ENCODE data around the gene THEM5.
A peak's percentile ranks its signal among the peaks of the same experiment; 100 is the strongest.

The THEM5 gene

DNA sequence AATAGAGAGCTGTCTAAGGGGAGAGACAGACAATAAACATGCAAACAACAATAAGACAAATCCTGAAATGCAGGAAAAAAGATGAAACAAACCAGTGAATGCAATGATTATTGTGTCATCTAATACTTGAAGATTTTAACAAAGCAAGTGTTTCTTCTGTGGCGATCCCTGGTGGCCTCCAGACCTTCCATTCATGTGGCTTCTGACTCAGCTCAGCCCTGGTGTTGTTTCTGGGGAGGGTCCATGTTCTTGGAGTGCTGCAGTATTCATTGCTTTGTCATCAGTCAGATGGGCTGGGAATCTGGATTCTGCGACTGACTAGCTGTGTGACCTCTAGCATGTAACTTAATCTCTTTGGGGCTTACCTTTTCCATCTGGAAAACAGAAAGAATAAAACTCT lies 12.4 kb downstream of the THEM5 start:
- Histone ChIP-seq H3K9ac (ENCODE audit: low read depth in 1 of 2, low read length in 2 of 2) (no peak overlapping the region), H3K27ac (ENCODE audit: low read depth, low read length) (no peak overlapping the region), H3K4me3 (ENCODE audit: low read depth in 1 of 2, low read length in 2 of 2) (no peak overlapping the region), H3K4me1 (ENCODE audit: control insufficient read depth in 1 of 2, insufficient read depth in 2 of 2, low read length in 2 of 2) (peaks cover 30 to 31% of the 10 kb centered on the region in 2 donors), H3K9me3 (ENCODE audit: control insufficient read depth in 1 of 2, low read length in 2 of 2) (no peaks in the 10 kb centered on the region), H3K27me3 (ENCODE audit: control insufficient read depth in 1 of 2, insufficient read depth in 2 of 2, low read length in 2 of 2) (no peaks in the 10 kb centered on the region), H3K36me3 (ENCODE audit: control insufficient read depth in 1 of 2, insufficient read depth in 2 of 2, low read length in 2 of 2) (no peaks in the 10 kb centered on the region)

DNA sequence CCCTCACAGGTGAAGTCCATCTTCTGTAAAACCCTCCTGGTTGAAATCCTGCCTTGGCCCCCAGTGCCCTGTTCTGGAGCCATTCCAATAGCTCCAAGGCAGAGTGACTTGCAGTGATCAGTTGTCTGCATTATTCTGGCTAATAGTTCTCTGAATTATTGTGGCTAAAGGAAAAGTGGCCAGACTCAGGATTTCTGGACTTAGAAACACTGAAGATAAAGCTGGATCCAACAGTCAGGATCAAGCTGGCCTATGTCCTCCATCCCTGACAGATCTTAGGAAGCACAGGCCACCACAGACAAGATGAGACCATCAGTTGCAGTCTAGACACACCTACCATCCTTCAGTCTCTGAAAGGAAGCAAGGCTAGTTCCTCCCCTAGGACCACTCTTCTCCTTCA lies 13.1 kb downstream of the THEM5 start:
- Histone ChIP-seq H3K27ac (ENCODE audit: low read depth, low read length) (peak overlapping the region; percentile 86), H3K9ac (ENCODE audit: low read depth in 1 of 2, low read length in 2 of 2) (peak overlapping the region; percentile 75 to 89), H3K27me3 (ENCODE audit: control insufficient read depth in 1 of 2, insufficient read depth in 2 of 2, low read length in 2 of 2) (no peaks in the 10 kb centered on the region)

DNA sequence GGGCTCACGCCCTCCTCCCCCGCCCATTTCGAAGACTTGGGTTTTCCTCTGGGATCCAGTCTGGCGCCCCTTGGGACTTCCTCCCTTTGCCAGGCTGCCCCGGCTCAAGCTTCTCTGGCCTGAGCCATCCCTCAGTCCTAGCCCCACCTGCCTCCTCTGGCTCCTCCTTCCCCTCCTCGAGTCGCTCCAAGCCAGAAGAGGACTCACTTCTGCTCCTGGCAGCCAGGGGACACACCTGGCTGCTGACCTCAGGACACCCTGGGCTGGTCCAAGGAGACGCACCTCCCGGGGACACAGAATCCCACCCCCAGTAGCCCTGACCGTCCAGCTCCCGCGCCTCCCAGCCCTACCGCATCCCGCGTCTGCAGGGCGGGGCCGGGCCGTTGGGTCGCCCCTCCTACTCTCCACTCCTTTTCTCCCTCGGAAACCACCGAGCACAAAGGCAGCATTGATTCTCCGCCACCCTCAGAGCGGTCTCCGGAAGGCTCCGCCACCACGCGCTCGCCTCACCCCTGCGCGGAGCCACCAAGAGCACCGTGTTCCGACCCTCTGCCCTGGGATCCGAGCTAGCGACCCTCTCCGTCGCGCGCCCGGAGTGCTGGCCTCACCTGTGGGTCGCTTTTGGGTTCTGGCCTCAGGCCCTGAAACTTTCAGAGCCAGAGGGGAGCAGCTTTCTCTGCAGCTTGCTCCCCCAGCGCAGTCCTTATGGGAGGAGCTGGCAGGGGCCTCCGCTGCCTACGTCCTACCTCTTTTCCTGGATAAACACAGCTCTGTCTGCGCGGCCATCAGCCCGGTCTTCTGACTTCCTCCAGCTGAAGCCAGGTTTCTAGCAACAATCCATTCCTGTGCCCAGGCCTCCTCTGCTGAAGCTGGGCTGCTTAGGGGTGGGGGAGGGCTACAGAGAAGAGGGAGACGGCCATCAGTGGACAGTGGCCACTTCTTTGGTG lies 13.8 kb downstream of the THEM5 start, which contains the start of gene C2CD4D:
Gene C2CD4D (minus strand): TSS at position 364 of the 947 bp plus-strand sequence. CDS start 831 bp downstream, outside the sequence.
- H3K4me3 ChIP-seq (ENCODE audit: low read depth in 1 of 2, low read length in 2 of 2), result peak within 1 kb of the TSS; percentile 63 to 79
- H3K4me1 ChIP-seq (ENCODE audit: control insufficient read depth in 1 of 2, insufficient read depth in 2 of 2, low read length in 2 of 2), result peaks cover 36 to 40% of the 10 kb centered on the region in 2 donors
- no peaks in the 10 kb centered on the region for H3K9me3 ChIP-seq (ENCODE audit: control insufficient read depth in 1 of 2, low read length in 2 of 2)
- peak within 1 kb of the TSS; percentile 86 for H3K27ac ChIP-seq (ENCODE audit: low read depth, low read length)
- H3K9ac ChIP-seq (ENCODE audit: low read depth in 1 of 2, low read length in 2 of 2), result peak within 1 kb of the TSS; percentile 75 to 89
- H3K27me3 ChIP-seq (ENCODE audit: control insufficient read depth in 1 of 2, insufficient read depth in 2 of 2, low read length in 2 of 2), result no peaks in the 10 kb centered on the region
- H3K36me3 ChIP-seq (ENCODE audit: control insufficient read depth in 1 of 2, insufficient read depth in 2 of 2, low read length in 2 of 2), result no peaks in the 10 kb centered on the region

More for the DNA sequence above, 13.1 kb downstream of the THEM5 start:
- peak overlapping the region; percentile 63 to 79 for H3K4me3 ChIP-seq (ENCODE audit: low read depth in 1 of 2, low read length in 2 of 2)
- no peaks in the 10 kb centered on the region for H3K36me3 ChIP-seq (ENCODE audit: control insufficient read depth in 1 of 2, insufficient read depth in 2 of 2, low read length in 2 of 2)
- peaks cover 36% of the 10 kb centered on the region in 2 donors for H3K4me1 ChIP-seq (ENCODE audit: control insufficient read depth in 1 of 2, insufficient read depth in 2 of 2, low read length in 2 of 2)
- no peaks in the 10 kb centered on the region for H3K9me3 ChIP-seq (ENCODE audit: control insufficient read depth in 1 of 2, low read length in 2 of 2)

DNA sequence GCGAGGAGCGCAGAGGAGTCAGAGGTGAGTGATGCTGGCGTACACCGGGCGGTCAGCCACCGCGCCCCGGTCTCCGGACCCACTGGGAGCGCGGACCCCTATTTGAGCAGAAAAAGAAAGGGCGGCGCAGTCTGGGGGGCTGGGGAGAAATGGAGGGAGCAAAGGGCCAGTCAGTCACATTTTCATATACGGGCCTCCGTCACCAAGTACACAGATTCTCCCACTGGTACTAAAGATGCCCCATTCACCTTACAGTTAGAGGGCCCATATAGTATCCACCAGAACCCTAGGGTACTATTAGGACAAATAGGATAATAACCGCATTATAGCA lies 14.5 kb downstream of the THEM5 start:
- Histone ChIP-seq H3K27me3 (ENCODE audit: control insufficient read depth in 1 of 2, insufficient read depth in 2 of 2, low read length in 2 of 2) (no peaks in the 10 kb centered on the region), H3K4me3 (ENCODE audit: low read depth in 1 of 2, low read length in 2 of 2) (peak overlapping the region; percentile 63 to 79), H3K9ac (ENCODE audit: low read depth in 1 of 2, low read length in 2 of 2) (peak overlapping the region; percentile 75 to 89), H3K9me3 (ENCODE audit: control insufficient read depth in 1 of 2, low read length in 2 of 2) (no peaks in the 10 kb centered on the region), H3K4me1 (ENCODE audit: control insufficient read depth in 1 of 2, insufficient read depth in 2 of 2, low read length in 2 of 2) (peaks cover 43 to 47% of the 10 kb centered on the region in 2 donors), H3K27ac (ENCODE audit: low read depth, low read length) (peak overlapping the region; percentile 59), H3K36me3 (ENCODE audit: control insufficient read depth in 1 of 2, insufficient read depth in 2 of 2, low read length in 2 of 2) (no peaks in the 10 kb centered on the region)

DNA sequence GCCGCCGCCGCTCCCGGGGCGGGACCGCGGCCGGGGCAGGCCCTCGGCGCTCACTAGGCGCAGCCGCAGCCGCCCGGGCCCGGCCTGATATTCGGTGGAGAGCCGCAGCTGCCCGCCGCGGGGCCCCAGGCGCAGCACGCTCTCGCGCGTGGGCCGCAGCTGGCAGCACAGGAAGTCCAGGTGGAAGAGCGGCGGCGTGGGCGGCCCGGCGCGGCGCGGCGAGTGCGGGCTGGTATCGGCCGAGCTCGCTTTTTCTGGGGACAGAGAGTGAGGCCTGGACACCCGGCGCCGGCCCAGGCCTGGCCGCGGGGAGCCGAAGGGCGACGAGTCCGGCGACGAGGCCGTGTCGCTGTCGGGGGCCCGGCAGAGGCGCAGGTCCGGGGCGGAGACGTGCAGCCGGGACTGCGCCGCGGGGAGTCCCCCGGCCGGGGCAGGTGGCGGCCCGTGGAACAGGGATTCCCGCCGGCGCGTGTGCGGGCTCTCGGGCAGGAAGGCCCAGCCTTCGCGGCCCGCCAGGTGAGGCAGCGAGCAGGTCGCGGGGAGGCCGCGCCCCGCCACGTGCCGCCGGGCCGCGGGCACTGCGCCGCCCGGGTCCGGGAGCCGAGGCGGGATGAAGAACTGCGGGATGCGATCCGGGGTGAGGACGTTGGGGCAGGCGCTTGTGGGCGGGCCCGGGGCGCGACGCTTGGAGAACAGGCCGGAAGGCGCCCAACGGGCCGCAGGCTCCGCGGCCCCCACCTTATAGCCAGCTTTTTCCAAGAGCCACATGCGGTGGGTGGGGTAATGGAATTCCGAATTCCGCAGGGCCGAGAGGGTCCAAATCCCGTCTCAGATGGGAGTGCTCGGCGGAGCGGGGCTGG lies 15.1 kb downstream of the THEM5 start:
- peaks cover 49 to 52% of the 10 kb centered on the region in 2 donors for H3K4me1 ChIP-seq (ENCODE audit: control insufficient read depth in 1 of 2, insufficient read depth in 2 of 2, low read length in 2 of 2)
- H3K9ac ChIP-seq (ENCODE audit: low read depth in 1 of 2, low read length in 2 of 2), result no peak overlapping the region
- H3K36me3 ChIP-seq (ENCODE audit: control insufficient read depth in 1 of 2, insufficient read depth in 2 of 2, low read length in 2 of 2), result no peaks in the 10 kb centered on the region
- peak overlapping the region; percentile 63 to 79 for H3K4me3 ChIP-seq (ENCODE audit: low read depth in 1 of 2, low read length in 2 of 2)
- no peaks in the 10 kb centered on the region for H3K9me3 ChIP-seq (ENCODE audit: control insufficient read depth in 1 of 2, low read length in 2 of 2)
- no peak overlapping the region for H3K27ac ChIP-seq (ENCODE audit: low read depth, low read length)
- no peaks in the 10 kb centered on the region for H3K27me3 ChIP-seq (ENCODE audit: control insufficient read depth in 1 of 2, insufficient read depth in 2 of 2, low read length in 2 of 2)

DNA sequence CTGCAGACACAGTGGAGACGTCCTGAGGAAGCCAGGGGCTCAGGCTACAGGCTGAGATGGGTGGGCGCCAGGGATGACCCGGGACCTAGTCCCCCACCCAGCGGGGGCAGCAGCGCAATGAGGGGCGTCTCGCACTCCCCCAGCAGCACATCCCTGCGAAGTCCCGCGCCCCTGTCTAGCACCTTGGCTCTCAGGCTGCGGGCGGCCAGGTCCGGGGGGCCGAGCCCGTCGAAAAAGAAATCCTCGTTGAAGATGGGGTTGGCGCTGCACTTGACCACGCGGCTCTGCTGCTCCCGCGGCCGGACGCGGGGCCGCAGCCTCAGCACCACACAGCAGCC lies 15.7 kb downstream of the THEM5 start:
- Histone ChIP-seq H3K27ac (ENCODE audit: low read depth, low read length) (no peak overlapping the region), H3K36me3 (ENCODE audit: control insufficient read depth in 1 of 2, insufficient read depth in 2 of 2, low read length in 2 of 2) (no peaks in the 10 kb centered on the region), H3K9ac (ENCODE audit: low read depth in 1 of 2, low read length in 2 of 2) (no peak overlapping the region), H3K4me3 (ENCODE audit: low read depth in 1 of 2, low read length in 2 of 2) (no peak overlapping the region), H3K9me3 (ENCODE audit: control insufficient read depth in 1 of 2, low read length in 2 of 2) (no peaks in the 10 kb centered on the region), H3K27me3 (ENCODE audit: control insufficient read depth in 1 of 2, insufficient read depth in 2 of 2, low read length in 2 of 2) (no peaks in the 10 kb centered on the region), H3K4me1 (ENCODE audit: control insufficient read depth in 1 of 2, insufficient read depth in 2 of 2, low read length in 2 of 2) (peaks cover 54 to 56% of the 10 kb centered on the region in 2 donors)

DNA sequence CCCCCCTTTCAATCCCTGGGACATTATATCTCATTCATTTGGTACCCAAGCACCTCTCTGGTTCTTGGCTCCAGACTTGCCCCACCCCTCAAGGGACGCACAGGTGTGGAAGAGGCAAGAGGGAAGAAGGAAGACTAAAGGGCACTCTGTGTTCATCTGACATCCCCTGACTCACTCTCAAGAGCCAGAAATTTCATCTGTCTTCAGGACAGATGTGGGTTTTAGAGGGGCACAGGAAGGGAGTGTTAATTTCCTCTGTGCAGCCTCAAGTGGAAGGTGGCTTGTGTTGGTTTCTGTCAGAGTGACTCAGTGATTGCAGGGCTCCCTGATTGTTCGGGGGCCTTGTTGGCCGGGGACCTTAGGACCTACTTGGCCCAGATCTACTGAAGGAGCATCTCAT lies 16.3 kb downstream of the THEM5 start:
- Histone ChIP-seq H3K4me3 (ENCODE audit: low read depth in 1 of 2, low read length in 2 of 2) (no peak overlapping the region), H3K4me1 (ENCODE audit: control insufficient read depth in 1 of 2, insufficient read depth in 2 of 2, low read length in 2 of 2) (peaks cover 59 to 63% of the 10 kb centered on the region in 2 donors), H3K27ac (ENCODE audit: low read depth, low read length) (peak overlapping the region; percentile 48), H3K9ac (ENCODE audit: low read depth in 1 of 2, low read length in 2 of 2) (peak overlapping the region in 1 of 2 donors; percentile 18), H3K27me3 (ENCODE audit: control insufficient read depth in 1 of 2, insufficient read depth in 2 of 2, low read length in 2 of 2) (no peaks in the 10 kb centered on the region), H3K36me3 (ENCODE audit: control insufficient read depth in 1 of 2, insufficient read depth in 2 of 2, low read length in 2 of 2) (no peaks in the 10 kb centered on the region), H3K9me3 (ENCODE audit: control insufficient read depth in 1 of 2, low read length in 2 of 2) (no peaks in the 10 kb centered on the region)

DNA sequence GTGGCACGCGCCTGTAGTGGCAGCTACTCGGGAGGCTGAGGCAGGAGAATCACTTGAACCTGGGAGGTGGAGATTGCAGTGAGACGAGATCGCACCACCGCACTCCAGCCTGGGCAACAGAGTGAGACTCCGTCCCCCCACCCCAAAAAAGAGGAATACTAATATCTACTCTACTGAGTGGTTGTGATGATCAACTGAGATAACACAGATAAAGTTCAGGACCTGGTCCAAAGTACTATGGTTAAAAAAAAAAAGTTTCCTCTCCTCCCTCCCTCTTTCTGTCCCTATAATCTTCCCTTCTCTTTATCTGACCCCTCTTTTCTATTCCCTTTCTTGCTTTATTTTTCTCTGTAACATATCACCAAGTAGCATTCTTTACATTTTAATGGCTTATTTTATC lies 17.9 kb downstream of the THEM5 start:
- no peak overlapping the region for H3K27ac ChIP-seq (ENCODE audit: low read depth, low read length)
- H3K4me1 ChIP-seq (ENCODE audit: control insufficient read depth in 1 of 2, insufficient read depth in 2 of 2, low read length in 2 of 2), result peaks cover 62 to 77% of the 10 kb centered on the region in 2 donors
- H3K27me3 ChIP-seq (ENCODE audit: control insufficient read depth in 1 of 2, insufficient read depth in 2 of 2, low read length in 2 of 2), result no peaks in the 10 kb centered on the region
- H3K9ac ChIP-seq (ENCODE audit: low read depth in 1 of 2, low read length in 2 of 2), result no peak overlapping the region
- no peak overlapping the region for H3K4me3 ChIP-seq (ENCODE audit: low read depth in 1 of 2, low read length in 2 of 2)
- no peaks in the 10 kb centered on the region for H3K9me3 ChIP-seq (ENCODE audit: control insufficient read depth in 1 of 2, low read length in 2 of 2)
- H3K36me3 ChIP-seq (ENCODE audit: control insufficient read depth in 1 of 2, insufficient read depth in 2 of 2, low read length in 2 of 2), result no peaks in the 10 kb centered on the region

DNA sequence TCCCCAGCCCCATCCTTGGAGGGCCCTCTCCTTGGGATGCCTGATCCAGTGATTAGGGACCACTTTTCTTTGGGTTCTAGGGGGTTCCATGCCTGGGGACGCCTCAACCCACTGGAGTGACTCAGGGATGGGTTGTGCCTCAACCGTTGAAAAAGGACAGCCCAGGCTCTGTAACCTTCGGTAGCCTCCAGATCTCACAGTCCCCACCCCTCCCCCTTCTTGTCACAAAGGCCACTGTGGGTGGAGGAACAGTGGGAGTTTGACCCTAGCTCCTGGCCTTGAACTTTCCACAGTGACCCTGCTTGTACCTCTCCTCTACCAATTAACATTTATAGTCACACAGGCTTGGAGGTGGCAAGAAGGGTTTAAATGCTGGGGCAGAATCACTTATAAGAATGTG lies 19.3 kb downstream of the THEM5 start:
- Histone ChIP-seq H3K9ac (ENCODE audit: low read depth in 1 of 2, low read length in 2 of 2) (peak overlapping the region in 1 of 2 donors; percentile 0), H3K27ac (ENCODE audit: low read depth, low read length) (no peak overlapping the region), H3K36me3 (ENCODE audit: control insufficient read depth in 1 of 2, insufficient read depth in 2 of 2, low read length in 2 of 2) (no peaks in the 10 kb centered on the region), H3K27me3 (ENCODE audit: control insufficient read depth in 1 of 2, insufficient read depth in 2 of 2, low read length in 2 of 2) (no peaks in the 10 kb centered on the region), H3K4me1 (ENCODE audit: control insufficient read depth in 1 of 2, insufficient read depth in 2 of 2, low read length in 2 of 2) (peaks cover 61 to 81% of the 10 kb centered on the region in 2 donors), H3K9me3 (ENCODE audit: control insufficient read depth in 1 of 2, low read length in 2 of 2) (no peaks in the 10 kb centered on the region), H3K4me3 (ENCODE audit: low read depth in 1 of 2, low read length in 2 of 2) (no peak overlapping the region)

Data from duodenal mucosa (tissue), 2 donors.